T1000 (cell line): ENCODE data around the gene ZNF253.
"Not testable (repeated sequence)": the region's sequence is repeated elsewhere in the genome, so short reads cannot be mapped to it uniquely, and the experiment has no call there.

Source experiments
- DNase-seq: peaks from one replicate; lab custom pipeline; 2025; ENCODE audit warnings: mixed read lengths; lab: John Stamatoyannopoulos, UW

The ZNF253 gene

GRCh38 chr19:19865750-19866610, at the start of gene ZNF253:
ZNF253 (plus strand) TSS chr19:19865882; CDS start chr19:19865997, 115 bp downstream.
- DNase-seq = peak; percentile 81

DNA sequence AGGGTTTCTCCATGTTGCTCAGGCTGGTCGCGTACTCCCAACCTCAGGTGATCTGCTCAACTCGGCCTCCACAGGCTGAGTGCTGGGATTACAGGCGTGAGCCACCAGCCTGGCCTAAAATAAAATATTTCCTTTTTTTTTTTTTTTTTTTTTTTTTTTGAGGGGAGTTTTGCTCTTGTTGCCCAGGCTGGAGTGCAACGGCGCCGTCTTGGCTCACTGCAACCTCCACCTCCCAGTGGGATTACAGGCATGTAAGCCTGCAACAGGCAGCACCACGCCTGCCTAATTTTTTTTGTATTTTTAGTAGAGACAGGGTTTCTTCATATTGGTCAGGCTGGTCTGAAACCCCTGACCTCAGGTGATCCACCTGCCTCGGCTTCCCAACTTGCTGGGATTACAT, 49.0 kb upstream of the ZNF253 start:
- DNase-seq = no peak

DNA sequence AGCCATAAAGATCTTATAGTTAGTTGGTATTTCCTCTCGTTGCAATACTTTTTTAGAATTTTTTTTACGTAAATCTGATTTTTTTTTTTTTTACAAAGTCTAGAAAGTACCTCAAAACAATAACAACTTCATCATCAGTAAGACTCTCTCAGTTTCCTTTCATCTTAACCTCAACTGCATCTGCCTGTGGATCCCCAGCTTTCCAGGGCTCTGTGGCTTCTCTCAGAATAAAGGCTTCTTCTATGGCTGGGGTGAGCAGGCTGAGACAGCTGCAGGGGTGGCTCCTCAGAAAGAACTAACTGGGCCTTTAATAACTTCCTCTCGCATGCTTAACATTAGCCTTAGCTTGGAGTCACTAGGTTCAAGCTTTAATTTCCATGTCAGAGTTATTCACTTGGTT, 48.3 kb upstream of the ZNF253 start:
- DNase-seq = no peak

DNA sequence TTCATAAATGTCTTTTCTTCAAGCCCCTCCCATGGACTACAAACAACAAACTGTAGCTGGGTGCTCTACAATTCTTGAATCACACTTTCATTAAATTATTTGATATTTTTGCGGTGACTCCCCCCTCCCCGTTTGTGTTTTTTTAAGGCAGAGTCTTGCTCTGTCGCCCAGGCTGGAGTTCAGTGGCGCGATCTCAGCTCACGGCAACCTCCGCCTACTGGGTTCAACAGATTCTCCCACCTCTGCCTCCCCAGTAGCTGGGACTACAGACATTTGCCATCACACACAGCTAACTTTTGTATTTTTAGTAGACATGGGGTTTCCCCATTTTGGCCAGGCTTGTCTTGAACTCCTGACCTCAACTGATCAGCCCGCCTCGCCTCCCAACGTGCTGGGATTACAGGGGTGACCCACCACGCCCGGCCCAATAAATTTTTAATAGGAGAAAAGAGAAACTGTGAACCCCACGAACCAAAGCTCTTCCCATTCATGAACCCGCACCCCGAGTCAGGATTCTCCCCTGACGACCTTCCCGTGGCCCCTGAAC, 44.8 kb upstream of the ZNF253 start:
- no peak for DNase-seq

DNA sequence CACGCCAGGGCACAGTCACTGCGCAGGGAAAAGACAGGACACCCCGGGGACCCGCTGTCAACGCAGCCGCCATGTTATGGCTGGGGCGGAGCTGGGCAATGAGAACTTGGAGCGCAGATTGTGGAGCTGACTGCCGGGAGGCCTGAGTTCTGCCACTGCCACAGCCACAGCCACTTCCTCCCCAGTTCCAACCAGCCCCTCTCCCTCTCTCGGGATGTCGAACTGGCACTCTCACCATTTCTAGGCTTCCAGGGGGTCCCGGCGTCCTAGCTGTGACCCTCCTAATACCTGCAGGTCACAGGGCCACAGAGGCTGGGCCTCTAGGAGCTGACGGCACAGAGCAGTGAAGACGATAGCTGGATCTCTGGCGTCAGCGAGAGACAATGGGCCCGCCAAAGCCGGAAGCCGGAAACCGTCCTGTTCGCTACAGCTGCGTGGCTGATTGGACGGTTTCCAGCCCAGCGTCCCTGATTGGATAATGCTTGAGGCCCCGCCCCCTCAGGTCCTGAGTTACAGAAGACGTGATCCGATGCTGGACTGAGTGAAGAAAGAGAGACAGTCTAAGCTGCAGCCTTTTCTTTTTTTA, 44.2 kb upstream of the ZNF253 start, which contains the start of gene ZNF506:
Gene ZNF506 (minus strand): TSS at position 385 of the 586 bp plus-strand sequence. CDS start 147 bp downstream, at position 238.
- DNase-seq = peak; percentile 93

GRCh38 chr19:19821976-19822375, 43.7 kb upstream of the ZNF253 start:
- not testable (repeated sequence) for DNase-seq

GRCh38 chr19:19823916-19824315, 41.8 kb upstream of the ZNF253 start:
- DNase-seq = no peak

DNA sequence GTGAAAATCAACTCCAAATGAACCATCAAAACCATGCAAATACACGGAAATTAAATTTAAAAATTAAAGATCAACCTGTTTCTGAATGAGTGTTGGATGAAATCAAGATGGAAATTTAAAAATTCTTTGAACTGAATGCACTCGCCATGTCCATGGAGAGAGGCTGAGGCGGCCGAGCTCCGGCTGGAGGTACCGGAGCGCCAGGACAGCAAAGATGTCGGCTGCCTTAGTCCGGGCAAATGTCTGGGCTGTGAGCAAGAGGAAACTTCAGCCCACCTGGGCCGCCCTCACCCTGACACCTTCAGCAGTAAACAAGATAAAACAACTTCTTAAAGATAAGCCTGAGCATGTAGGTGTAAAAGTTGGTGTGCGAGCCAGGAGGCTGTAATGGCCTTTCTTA, 38.8 kb upstream of the ZNF253 start:
- no peak for DNase-seq

GRCh38 chr19:19835560-19836038, 30.1 kb upstream of the ZNF253 start:
- no peak for DNase-seq

DNA sequence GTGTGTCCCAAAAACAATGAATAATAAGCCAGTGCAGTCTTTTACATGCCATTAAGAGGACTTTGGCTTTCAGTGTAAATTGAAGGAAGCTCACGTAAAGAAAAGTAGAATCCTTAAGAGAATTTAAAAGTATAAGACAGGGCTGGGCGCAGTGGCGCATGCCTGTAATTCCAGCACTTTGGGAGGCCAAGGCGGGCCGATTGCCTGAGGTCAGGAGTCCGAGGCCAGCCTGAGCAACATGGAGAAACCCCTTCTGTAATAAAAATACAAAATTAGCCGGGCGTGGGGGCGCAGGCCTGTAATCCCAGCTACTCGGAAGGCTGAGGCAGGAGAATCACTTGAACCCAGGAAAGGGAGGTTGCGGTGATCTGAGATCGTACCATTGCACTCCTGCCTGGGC, 17.9 kb upstream of the ZNF253 start:
- DNase-seq = no peak

GRCh38 chr19:19849056-19849455, 16.6 kb upstream of the ZNF253 start:
- no peak for DNase-seq

DNA sequence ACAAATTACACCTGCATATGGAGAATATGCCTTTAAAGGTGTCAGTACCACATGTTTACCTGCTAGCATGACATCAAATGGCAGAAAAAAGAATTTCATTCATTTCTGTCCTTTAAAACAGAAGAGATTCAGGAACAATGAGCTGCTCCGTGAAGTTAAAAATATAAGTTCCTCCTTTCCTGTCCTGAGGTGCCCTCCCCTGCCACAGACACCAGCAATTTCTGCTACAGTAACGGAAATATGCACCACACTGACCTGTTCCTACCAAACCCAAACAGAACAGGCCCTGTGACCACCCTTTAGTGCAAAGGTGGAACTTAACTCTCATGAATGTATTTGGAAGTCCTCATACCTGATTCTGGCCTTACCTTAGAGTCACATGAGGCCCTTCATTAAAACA, 13.9 kb upstream of the ZNF253 start:
- DNase-seq = not testable (repeated sequence)

GRCh38 chr19:19858751-19859150, 6.9 kb upstream of the ZNF253 start:
- DNase-seq = no peak

DNA sequence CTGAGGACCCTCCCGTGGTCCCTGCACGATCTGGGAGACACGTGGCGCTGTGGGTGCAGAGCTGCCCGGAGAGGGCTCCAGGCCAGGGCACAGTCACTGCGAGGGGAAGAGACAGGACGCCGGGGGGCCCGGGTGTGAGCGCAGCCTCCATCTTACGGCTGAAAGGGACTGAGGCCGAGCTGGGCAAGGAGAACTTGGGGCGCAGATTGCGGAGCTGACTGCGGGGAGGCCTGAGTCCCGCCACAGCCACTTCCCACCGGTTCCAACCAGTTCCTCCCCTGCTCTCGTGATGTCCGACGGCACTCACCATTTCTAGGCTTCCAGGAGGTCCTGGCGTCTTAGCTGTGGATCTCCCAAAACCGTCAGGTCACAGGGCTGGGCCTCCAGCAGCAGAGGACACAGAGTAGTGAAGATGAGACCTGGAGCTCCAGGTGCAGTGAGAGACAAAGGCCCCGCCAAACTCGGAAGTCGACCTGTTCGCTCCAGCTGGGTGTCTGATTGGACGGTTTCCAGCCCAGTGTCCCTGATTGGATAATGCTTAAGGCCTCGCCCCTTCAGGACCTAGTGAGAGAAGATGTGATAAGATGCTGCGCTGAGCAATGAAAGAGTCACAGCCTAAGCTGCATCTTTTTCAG, 4.8 kb upstream of the ZNF253 start:
- DNase-seq = no peak

DNA sequence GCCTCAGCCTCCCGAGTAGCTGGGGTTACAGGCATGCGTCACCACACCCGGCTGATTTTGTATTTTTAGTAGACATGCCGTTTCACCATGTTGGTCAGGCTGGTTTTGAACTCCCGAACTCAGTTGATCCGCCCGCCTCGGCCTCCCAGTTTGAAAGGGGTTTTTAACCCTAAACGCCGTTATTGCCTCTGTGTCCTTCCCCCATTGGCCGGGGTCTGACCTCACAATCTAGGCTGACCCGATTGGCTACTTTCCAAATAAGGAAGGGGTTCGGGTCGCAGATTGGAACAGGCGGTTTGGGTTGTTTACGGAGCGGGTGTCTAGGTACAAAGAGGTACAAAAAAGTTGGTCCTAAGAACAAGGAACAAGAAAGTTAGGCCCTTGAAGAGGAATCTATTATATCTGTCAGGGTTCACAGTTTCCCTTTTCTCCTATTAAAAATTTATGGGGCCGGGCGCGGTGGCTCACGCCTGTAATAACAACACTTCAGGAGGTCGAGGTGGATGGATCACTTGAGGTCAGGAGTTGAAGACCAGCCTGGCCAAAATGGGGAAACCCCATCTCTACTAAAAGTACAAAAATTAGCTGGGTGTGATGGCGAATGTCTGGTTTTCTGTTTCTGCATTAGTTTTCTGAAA, 1.0 kb downstream of the ZNF253 start:
- no peak for DNase-seq

GRCh38 chr19:19870086-19870485, 4.4 kb downstream of the ZNF253 start:
- not testable (repeated sequence) for DNase-seq

GRCh38 chr19:19871932-19872331, 6.2 kb downstream of the ZNF253 start:
- no peak for DNase-seq

DNA sequence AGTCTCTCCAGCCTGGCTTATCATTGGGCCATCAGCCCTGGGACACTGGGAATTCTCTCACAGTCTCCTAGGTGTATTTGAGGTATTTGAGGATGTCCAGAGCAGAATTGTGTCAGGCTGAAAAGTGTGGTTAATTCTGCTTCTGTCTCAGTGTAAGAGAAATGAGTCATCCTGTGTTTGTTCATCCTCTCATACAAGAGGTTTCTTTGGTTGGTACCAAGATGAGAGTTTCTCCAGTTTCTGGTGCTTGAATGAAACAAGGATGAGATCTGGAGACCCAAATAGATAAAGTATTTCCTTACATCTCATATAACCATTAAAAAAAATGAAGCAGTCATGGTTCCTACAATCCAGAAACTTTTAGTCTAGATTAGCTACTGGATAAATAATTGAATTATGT, 7.7 kb downstream of the ZNF253 start:
- no peak for DNase-seq

- DNase-seq = no peak
Measured at GRCh38 chr19:19877724-19878123, 12.0 kb downstream of the ZNF253 start.

DNA sequence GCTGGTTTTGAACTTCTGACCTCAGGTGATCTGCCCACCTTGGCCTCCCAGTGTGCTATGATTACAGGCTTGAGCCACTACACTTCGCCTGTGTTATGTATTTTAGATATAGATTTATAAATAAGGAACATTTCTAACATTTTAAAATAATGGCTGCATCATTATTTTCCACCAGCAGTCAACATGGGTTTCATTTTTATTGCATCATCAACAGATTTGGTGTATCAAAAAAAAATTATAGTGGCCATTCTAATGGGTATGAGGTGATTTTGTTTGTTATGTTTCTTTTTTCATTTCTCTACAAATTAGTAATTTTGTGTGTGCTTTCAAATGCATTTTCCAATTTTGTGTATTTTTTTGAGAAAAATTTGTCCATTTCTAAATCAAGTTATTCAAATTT, 18.9 kb downstream of the ZNF253 start:
- DNase-seq = no peak

- not testable (repeated sequence) for DNase-seq
Measured at GRCh38 chr19:19892055-19892941, 26.6 kb downstream of the ZNF253 start.
